DMS79 (cell line): ENCODE data around the gene MRGPRX3.

Experiments used
- DNase-seq: peaks from one replicate; lab custom pipeline; 2025; lab: John Stamatoyannopoulos, UW

The MRGPRX3 gene

GRCh38 chr11:18168372-18168771 lies 36.0 kb downstream of the MRGPRX3 start:
- no peak for DNase-seq

- DNase-seq: no peak
Observed at GRCh38 chr11:18171377-18172000, 39.1 kb downstream of the MRGPRX3 start.

GRCh38 chr11:18172666-18173065 lies 40.3 kb downstream of the MRGPRX3 start, which contains the start of gene MRGPRX4:
Gene MRGPRX4, plus strand, starts transcription at chr11:18172837. Its CDS starts 420 bp downstream, at chr11:18173257.
- no peak for DNase-seq

GRCh38 chr11:18173225-18173866 lies 41.0 kb downstream of the MRGPRX3 start:
- DNase-seq: no peak
